ENCODE data around the gene RAB34. TPM values are rescaled to one million over a fixed set of nuclear protein-coding genes. Genes with fewer than 3 reads are reported as not detected.
A peak's percentile ranks its signal among the peaks of the same experiment; 100 is the strongest.

The RAB34 gene
- total and polyA plus RNA-seq, 9 of the 15 experiments (the other 6 are each of a cell fraction or from before 2014, with no cell fraction given) = 0.07 to 3.8 (median 0.46) TPM; not detected in 1

DNA sequence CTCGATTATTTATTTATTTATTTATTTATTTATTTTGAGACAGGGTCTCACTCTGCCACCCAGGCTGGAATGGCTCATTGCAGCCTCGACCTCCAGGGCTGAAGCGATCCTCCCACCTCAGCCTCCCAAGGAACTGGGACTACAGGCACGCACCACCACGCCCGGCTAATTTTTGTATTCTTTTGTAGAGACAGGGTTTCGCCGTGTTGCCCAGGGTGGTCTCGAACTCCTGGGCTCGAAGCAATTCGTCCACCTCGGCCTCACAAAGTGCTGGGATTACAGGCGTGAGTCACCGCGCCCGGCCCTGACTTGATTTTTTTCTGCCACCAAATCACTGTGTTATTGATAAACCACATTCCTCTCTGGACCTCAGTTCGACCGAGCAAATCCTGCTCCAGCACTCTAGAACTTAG is 1.4 kb upstream of the RAB34 start:
- no peak for FAIRE-seq
- POLR2A ChIA-PET = interaction anchor here (0.6 to 11.1 kb wide), 30 partner anchors 9 to 405 kb away, joined by 3 to 367 read pairs (median 5); partner anchors contain the start of genes ALDOC, BLTP2, FAM222B and FLOT2
- TF ChIP-seq KLF13 (tag; IDR thresholded peaks at IDR 0.05; ENCODE audit: borderline replicate concordance, low read depth) (no peak), ZNF551 (CRISPR knock-in tag; IDR thresholded peaks at IDR 0.05) (no peak), NR1H2 (CRISPR knock-in tag; IDR thresholded peaks at IDR 0.05) (no peak), SMARCC2 (IDR thresholded peaks at IDR 0.05; ENCODE audit: low read depth) (peak; percentile 55; the same call in 1 of the 2 replicates), TFAP4 (CRISPR knock-in tag; IDR thresholded peaks at IDR 0.05; ENCODE audit: borderline replicate concordance) (no peak; the same call in 1 of the 2 replicates), PHB (CRISPR knock-in tag; IDR thresholded peaks at IDR 0.05) (no peak), RERE (CRISPR knock-in tag; IDR thresholded peaks at IDR 0.05; ENCODE audit: borderline replicate concordance) (no peak), FOXM1 (IDR thresholded peaks at IDR 0.05; ENCODE audit: low read depth) (no peak), FOXM1 (CRISPR knock-in tag; IDR thresholded peaks at IDR 0.05; ENCODE audit: low read depth) (no peak)
- TF ChIP-seq, protein P1, sequence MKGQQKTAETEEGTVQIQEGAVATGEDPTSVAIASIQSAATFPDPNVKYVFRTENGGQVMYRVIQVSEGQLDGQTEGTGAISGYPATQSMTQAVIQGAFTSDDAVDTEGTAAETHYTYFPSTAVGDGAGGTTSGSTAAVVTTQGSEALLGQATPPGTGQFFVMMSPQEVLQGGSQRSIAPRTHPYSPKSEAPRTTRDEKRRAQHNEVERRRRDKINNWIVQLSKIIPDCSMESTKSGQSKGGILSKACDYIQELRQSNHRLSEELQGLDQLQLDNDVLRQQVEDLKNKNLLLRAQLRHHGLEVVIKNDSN (CRISPR knock-in tag; IDR thresholded peaks at IDR 0.05) = no peak
- TF ChIP-seq, protein P2, sequence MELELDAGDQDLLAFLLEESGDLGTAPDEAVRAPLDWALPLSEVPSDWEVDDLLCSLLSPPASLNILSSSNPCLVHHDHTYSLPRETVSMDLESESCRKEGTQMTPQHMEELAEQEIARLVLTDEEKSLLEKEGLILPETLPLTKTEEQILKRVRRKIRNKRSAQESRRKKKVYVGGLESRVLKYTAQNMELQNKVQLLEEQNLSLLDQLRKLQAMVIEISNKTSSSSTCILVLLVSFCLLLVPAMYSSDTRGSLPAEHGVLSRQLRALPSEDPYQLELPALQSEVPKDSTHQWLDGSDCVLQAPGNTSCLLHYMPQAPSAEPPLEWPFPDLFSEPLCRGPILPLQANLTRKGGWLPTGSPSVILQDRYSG (tag; conservative IDR thresholded peaks at IDR 0.05; ENCODE audit: low read depth) = no peak
- TF ChIP-seq, protein P3, sequence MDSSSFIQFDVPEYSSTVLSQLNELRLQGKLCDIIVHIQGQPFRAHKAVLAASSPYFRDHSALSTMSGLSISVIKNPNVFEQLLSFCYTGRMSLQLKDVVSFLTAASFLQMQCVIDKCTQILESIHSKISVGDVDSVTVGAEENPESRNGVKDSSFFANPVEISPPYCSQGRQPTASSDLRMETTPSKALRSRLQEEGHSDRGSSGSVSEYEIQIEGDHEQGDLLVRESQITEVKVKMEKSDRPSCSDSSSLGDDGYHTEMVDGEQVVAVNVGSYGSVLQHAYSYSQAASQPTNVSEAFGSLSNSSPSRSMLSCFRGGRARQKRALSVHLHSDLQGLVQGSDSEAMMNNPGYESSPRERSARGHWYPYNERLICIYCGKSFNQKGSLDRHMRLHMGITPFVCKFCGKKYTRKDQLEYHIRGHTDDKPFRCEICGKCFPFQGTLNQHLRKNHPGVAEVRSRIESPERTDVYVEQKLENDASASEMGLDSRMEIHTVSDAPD (CRISPR knock-in tag; IDR thresholded peaks at IDR 0.05) = no peak

More for the DNA sequence above, 1.4 kb upstream of the RAB34 start:
- H3K9ac ChIP-seq (ENCODE audit: insufficient read depth in 1 of 2, low read depth in 2 of 2, low read length in 2 of 2) = peak overlapping the region; percentile 95 to 100
- CTCF ChIA-PET (ENCODE audit: low intra/inter-chr PET ratio) = interaction anchor here (1.5 kb wide), 1 partner anchor 73 kb away, joined by 5 read pairs; no protein-coding TSS in a partner anchor
- H3K27ac ChIP-seq (ENCODE audit: extremely low read depth, low read depth, low read length) = peak overlapping the region; percentile 95
- peak overlapping the region; percentile 75 for H3K4me3 ChIP-seq
- H3K36me3 ChIP-seq (ENCODE audit: control insufficient read depth, insufficient read depth, low read length) = peaks cover 40% of the 10 kb centered on the region
- ATAC-seq (peak; percentile 0; the same call in 1 of the 3 replicates), DNase-seq (ENCODE audit: extremely low read depth in 1 of 4, low spot score in 3 of 4) (no peak)
- peaks cover 32 to 36% of the 10 kb centered on the region in 2 experiments for H3K4me1 ChIP-seq (replicated peaks in 1 of 2; ENCODE audit: control insufficient read depth in 2 of 2, insufficient read depth in 2 of 2, low read length in 2 of 2)
- WGBS (ENCODE audit: insufficient coverage, low coverage, missing lambda C conversion rate) = 24% methylated on average over 18 of the region's 18 CpGs
- in situ Hi-C loops (cut with MboI) = no loop called here
- peak overlapping the region; percentile 96 for H3K4me2 ChIP-seq (ENCODE audit: insufficient read depth, low read length)
- BruUV-seq (replicated peaks) = no TSS peak
- intact Hi-C loops (cut with micrococcal nuclease) = loop anchor here (1.0 to 2.0 kb wide), 2 partner anchors 8 to 72 kb away; partner anchors contain the start of gene PROCA1
- no peaks in the 10 kb centered on the region for H3K9me1 ChIP-seq (ENCODE audit: control insufficient read depth, insufficient read depth, low read length)
- no peaks in the 10 kb centered on the region for H3K9me3 ChIP-seq (replicated peaks; ENCODE audit: control insufficient read depth, insufficient read depth, low read depth, low read length)
- 0 out of 5 replicates have a peak, but pooled peaks cover 0 to 11% of the 10 kb centered on the region in 2 experiments for H3K27me3 ChIP-seq (ENCODE audit: control insufficient read depth in 2 of 2, insufficient read depth in 2 of 2, low read length in 2 of 2)
- peaks cover 52% of the 10 kb centered on the region for H3K79me2 ChIP-seq (ENCODE audit: control insufficient read depth, insufficient read depth, low read length)
- peak overlapping the region; percentile 99 for H2AFZ ChIP-seq (ENCODE audit: low read depth, low read length)
- peaks cover 33% of the 10 kb centered on the region for H4K20me1 ChIP-seq (replicated peaks; ENCODE audit: control insufficient read depth, insufficient read depth, low read length)
